Astrocyte (in vitro differentiated cells and primary cell): ENCODE measurements around the gene PNO1. TPM values are rescaled to one million over a fixed set of nuclear protein-coding genes. Genes with fewer than 3 reads are reported as not detected.

Source experiments
- DNase-seq: peaks from one replicate; pipeline ENCODE4 v3.0.0-alpha.2; 2010; ENCODE audit warnings: low read depth
- FAIRE-seq: peaks from 2 replicates; lab custom pipeline; 2011; peaks lifted over from hg19 to GRCh38; lab: Jason Lieb, UNC
- H2AFZ ChIP-seq: 2 replicates; pipeline ENCODE4 v1.6.0; 2012; ENCODE audit warnings: low read depth, low read length, inconsistent platforms
- H3K27ac ChIP-seq: 2 replicates; pipeline ENCODE4 v1.5.1; 2011; ENCODE audit warnings: low read depth, low read length, inconsistent platforms
- H3K27me3 ChIP-seq: 2 replicates; pipeline ENCODE4 v1.6.0; 2011; ENCODE audit warnings: low read length, inconsistent platforms; ENCODE audit not compliant: insufficient read depth
- H3K36me3 ChIP-seq: 2 replicates; pipeline ENCODE4 v1.5.1; 2011; ENCODE audit warnings: low read length, inconsistent platforms; ENCODE audit not compliant: insufficient read depth
- H3K4me1 ChIP-seq: 2 replicates; pipeline ENCODE4 v1.5.1; 2011; ENCODE audit warnings: low read length, inconsistent platforms; ENCODE audit not compliant: insufficient read depth
- H3K4me2 ChIP-seq: 2 replicates; pipeline ENCODE4 v1.6.0; 2012; ENCODE audit warnings: low read length, inconsistent platforms
- H3K4me3 ChIP-seq: 2 replicates; pipeline ENCODE4 v1.5.1; 2011; ENCODE audit warnings: low read depth, mild to moderate bottlenecking, low read length, inconsistent platforms; ENCODE audit not compliant: insufficient read depth
- H3K79me2 ChIP-seq: 2 replicates; pipeline ENCODE4 v1.6.0; 2012; ENCODE audit warnings: mild to moderate bottlenecking, low read length, inconsistent platforms; ENCODE audit not compliant: insufficient read depth
- H3K9ac ChIP-seq: 2 replicates; pipeline ENCODE4 v1.6.0; 2012; ENCODE audit warnings: mild to moderate bottlenecking, low read length, inconsistent platforms
- H3K9me3 ChIP-seq: 2 replicates; pipeline ENCODE4 v1.5.1; 2012; ENCODE audit warnings: low read depth, mild to moderate bottlenecking, low read length, inconsistent platforms; ENCODE audit not compliant: insufficient read depth
- H4K20me1 ChIP-seq: 2 replicates; pipeline ENCODE4 v1.6.0; 2012; ENCODE audit warnings: low read length, inconsistent platforms; ENCODE audit not compliant: insufficient read depth
- H3K27ac Mint-ChIP-seq: one replicate; pipeline ENCODE4 v1.8.0; 2021; ENCODE audit warnings: mild to moderate bottlenecking, mixed read lengths; ENCODE audit not compliant: unreplicated experiment
- H3K27me3 Mint-ChIP-seq: one replicate; pipeline ENCODE4 v1.8.0; 2021; ENCODE audit warnings: low read depth, mixed read lengths; ENCODE audit not compliant: unreplicated experiment
- H3K36me3 Mint-ChIP-seq: one replicate; pipeline ENCODE4 v1.8.0; 2021; ENCODE audit warnings: low read depth, mixed read lengths; ENCODE audit not compliant: unreplicated experiment
- H3K4me1 Mint-ChIP-seq: one replicate; pipeline ENCODE4 v1.8.0; 2021; ENCODE audit warnings: low read depth, mixed read lengths; ENCODE audit not compliant: unreplicated experiment
- H3K4me3 Mint-ChIP-seq: one replicate; pipeline ENCODE4 v1.8.0; 2021; ENCODE audit warnings: mild to moderate bottlenecking, moderate library complexity, mixed read lengths; ENCODE audit not compliant: unreplicated experiment
- H3K9me3 Mint-ChIP-seq: one replicate; pipeline ENCODE4 v1.8.0; 2021; ENCODE audit warnings: mild to moderate bottlenecking, mixed read lengths; ENCODE audit not compliant: unreplicated experiment
- CTCF ChIP-seq: IDR thresholded peaks from 2 replicates; pipeline ENCODE4 v1.5.1; 2011; ENCODE audit warnings: low read depth, mild to moderate bottlenecking, inconsistent platforms, low read length, moderate library complexity; ENCODE audit not compliant: insufficient read depth
- EZH2 ChIP-seq: IDR thresholded peaks from 2 replicates; pipeline ENCODE4 v1.6.1; 2012; ENCODE audit warnings: mild to moderate bottlenecking, low read length, inconsistent platforms; ENCODE audit not compliant: insufficient read depth
- total RNA-seq: library from RNA; stranded (reverse); gene quantifications from 2 replicates; pipeline ENCODE4 v1.2.1, GENCODE V29; 2021

PNO1 gene
- total RNA-seq, 1 donor from 2014 or later, result 26.8 TPM

DNA sequence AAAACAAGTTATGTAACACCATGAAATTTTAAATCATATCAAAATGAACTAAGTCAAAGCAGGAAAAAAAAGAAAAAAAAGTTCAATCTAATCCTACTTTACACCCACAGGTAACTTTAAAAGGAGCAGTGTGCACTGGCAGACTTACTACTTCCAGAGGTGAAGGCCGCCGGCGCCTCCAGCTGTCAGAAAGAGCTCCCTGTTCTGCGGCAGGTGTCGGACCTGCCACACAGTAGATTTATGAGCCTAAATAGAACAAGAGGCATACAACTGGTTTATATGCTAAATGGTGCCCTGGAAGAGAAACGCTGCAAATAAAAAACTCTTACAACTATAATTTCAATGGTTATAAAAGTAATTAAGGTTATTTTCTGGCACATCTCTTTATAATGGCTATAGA is 23.1 kb upstream of the PNO1 start:
- H3K27ac ChIP-seq, result no peak overlapping the region
- peaks cover 3% of the 10 kb centered on the region for H3K36me3 ChIP-seq
- no peaks in the 10 kb centered on the region for H3K4me1 ChIP-seq
- H3K4me2 ChIP-seq, result no peak overlapping the region
- DNase-seq (no peak), FAIRE-seq (no peak)
- H2AFZ ChIP-seq, result no peak overlapping the region
- H3K27ac Mint-ChIP-seq, result no peak overlapping the region
- no peaks in the 10 kb centered on the region for H3K4me1 Mint-ChIP-seq
- H3K4me3 ChIP-seq, result no peak overlapping the region
- H3K27me3 Mint-ChIP-seq, result no peaks in the 10 kb centered on the region
- H3K27me3 ChIP-seq, result no peaks in the 10 kb centered on the region
- no peak overlapping the region for H3K4me3 Mint-ChIP-seq
- TF ChIP-seq EZH2 (no peak), CTCF (no peak)
- no peaks in the 10 kb centered on the region for H4K20me1 ChIP-seq
- H3K9me3 ChIP-seq, result no peaks in the 10 kb centered on the region
- H3K9ac ChIP-seq, result no peak overlapping the region
- peaks cover 7% of the 10 kb centered on the region for H3K36me3 Mint-ChIP-seq
- no peaks in the 10 kb centered on the region for H3K9me3 Mint-ChIP-seq
- no peaks in the 10 kb centered on the region for H3K79me2 ChIP-seq

DNA sequence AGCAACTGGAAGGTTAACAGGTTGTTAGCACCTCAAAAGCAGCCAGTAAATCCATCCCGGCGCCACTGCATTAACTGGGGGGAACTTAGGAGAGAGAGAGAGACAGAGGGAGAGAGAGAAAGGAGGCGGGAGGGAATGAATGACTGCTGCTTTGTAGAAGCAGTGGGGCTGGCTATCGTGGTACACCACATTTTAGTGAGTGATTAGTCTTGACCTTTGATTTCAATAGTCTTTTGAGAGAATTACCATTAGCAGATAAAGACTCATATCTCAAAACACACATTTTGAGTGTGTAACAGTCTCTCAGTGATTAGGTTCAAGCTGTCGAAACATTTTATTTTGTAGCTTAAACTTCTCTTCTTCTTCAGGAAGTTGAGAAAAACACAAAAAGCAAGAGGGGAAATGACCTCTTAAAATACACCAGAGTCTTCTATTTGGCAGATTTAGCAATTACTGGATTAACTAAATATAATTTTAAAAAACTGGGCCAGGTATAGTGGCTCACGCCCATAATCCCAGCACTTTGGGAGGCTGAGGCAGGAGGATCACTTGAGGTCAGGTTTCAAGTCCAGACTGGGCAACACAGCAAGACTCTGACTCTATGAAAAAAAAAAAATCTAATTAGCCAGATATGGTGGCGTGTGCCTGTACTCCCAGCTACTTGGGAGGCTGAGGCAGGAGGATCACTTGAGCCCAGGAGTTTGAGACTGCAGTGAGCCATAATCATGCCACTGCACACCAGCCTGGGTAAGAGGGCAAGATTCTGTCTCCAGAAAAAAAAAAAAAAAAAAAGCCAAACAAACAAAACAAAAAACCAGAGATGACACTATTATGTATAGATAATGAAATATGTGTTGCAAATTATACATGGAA is 22.0 kb upstream of the PNO1 start:
- Mint-ChIP-seq H3K27ac (no peak overlapping the region), H3K27me3 (no peaks in the 10 kb centered on the region)
- FAIRE-seq, result no peak

More for the DNA sequence above, 22.0 kb upstream of the PNO1 start:
- Mint-ChIP-seq H3K4me3 (no peak overlapping the region), H3K9me3 (no peaks in the 10 kb centered on the region), H3K4me1 (no peaks in the 10 kb centered on the region), H3K36me3 (peaks cover 7% of the 10 kb centered on the region)
- H4K20me1 ChIP-seq, result no peaks in the 10 kb centered on the region
- no peaks in the 10 kb centered on the region for H3K9me3 ChIP-seq
- H3K27ac ChIP-seq, result no peak overlapping the region
- H3K4me3 ChIP-seq, result no peak overlapping the region
- H3K9ac ChIP-seq, result no peak overlapping the region
- no peaks in the 10 kb centered on the region for H3K79me2 ChIP-seq
- H3K4me2 ChIP-seq, result no peak overlapping the region
- no peaks in the 10 kb centered on the region for H3K4me1 ChIP-seq
- no peak overlapping the region for H2AFZ ChIP-seq
- H3K36me3 ChIP-seq, result peaks cover 3% of the 10 kb centered on the region
- TF ChIP-seq EZH2 (no peak), CTCF (no peak)
- no peaks in the 10 kb centered on the region for H3K27me3 ChIP-seq
- no peak for DNase-seq
